Measurements from ENCODE around the gene ASIC3. TPM values are rescaled to one million over a fixed set of nuclear protein-coding genes. Genes with fewer than 3 reads are reported as not detected.

ASIC3 gene
- total and polyA plus RNA-seq, 2 of the 4 experiments (the other 2 are of a cell fraction) = 0.74 TPM; not detected in 1

GRCh38 chr7:151095828-151096475 is 47.6 kb downstream of the ASIC3 start:
- Histone ChIP-seq H2BK15ac (ENCODE audit: low read depth, low read length) (no peak overlapping the region), H3K4me2 (ENCODE audit: low read depth, low read length) (no peak overlapping the region), H3K9ac (ENCODE audit: low read depth, low read length) (no peak overlapping the region), H2BK120ac (ENCODE audit: low read depth, low read length) (no peak overlapping the region), H3K4ac (ENCODE audit: low read depth, low read length) (no peak overlapping the region), H3K4me1 (ENCODE audit: control insufficient read depth, insufficient read depth, low read length) (peaks cover 9% of the 10 kb centered on the region), H4K20me1 (ENCODE audit: insufficient read depth, low read length) (peaks cover 92% of the 10 kb centered on the region), H3K27ac (ENCODE audit: insufficient read depth, low read length) (no peak overlapping the region), H3K18ac (ENCODE audit: low read depth, low read length) (no peak overlapping the region), H3K9me1 (ENCODE audit: insufficient read depth, low read length) (peaks cover 12% of the 10 kb centered on the region; the same call in 1 of the 2 replicates), H3K27me3 (ENCODE audit: control insufficient read depth, insufficient read depth, low read length) (no peaks in the 10 kb centered on the region), H2AK5ac (ENCODE audit: low read depth, low read length) (no peak overlapping the region; the same call in 1 of the 2 replicates), H3K4me3 (ENCODE audit: insufficient read depth, low read depth, low read length) (no peak overlapping the region), H2BK20ac (ENCODE audit: low read depth, low read length) (no peak overlapping the region), H2AFZ (replicated peaks; ENCODE audit: low read length, poor library complexity) (peak overlapping the region; percentile 41), H4K91ac (ENCODE audit: insufficient read depth, low read depth, low read length) (no peak overlapping the region), H4K5ac (ENCODE audit: low read depth, low read length) (no peak overlapping the region), H3K9me3 (ENCODE audit: control insufficient read depth, insufficient read depth, low read length) (no peaks in the 10 kb centered on the region), H3K79me1 (ENCODE audit: low read depth in 1 of 2, low read length in 2 of 2) (peaks cover 6 to 87% of the 10 kb centered on the region in 2 experiments; a peak in 3 of 4 replicates), H4K8ac (ENCODE audit: low read depth in 2 of 2, low read length in 2 of 2) (no peak overlapping the region), H2AK9ac (replicated peaks; ENCODE audit: low read depth, low read length, poor library complexity) (no peak overlapping the region), H3K56ac (ENCODE audit: extremely low read depth, insufficient read depth, low read length) (no peak overlapping the region), H3K23ac (ENCODE audit: low read depth, low read length) (no peak overlapping the region), H3K36me3 (ENCODE audit: control insufficient read depth, insufficient read depth, low read length) (peaks cover 11% of the 10 kb centered on the region; the same call in 1 of the 2 replicates), H3K14ac (replicated peaks; ENCODE audit: low read depth, low read length) (no peak overlapping the region), H2BK5ac (ENCODE audit: low read depth, low read length, poor library complexity, severe bottlenecking) (no peak overlapping the region)
- intact Hi-C loops (cut with micrococcal nuclease) (no loop called here), in situ Hi-C loops (cut with MboI; ENCODE audit: low sequenced_read_pairs) (no loop called here), dilution Hi-C loops (cut with HindIII; ENCODE audit: low sequenced_read_pairs, unreplicated experiment) (no loop called here)
- ChIA-PET POLR2A (ENCODE audit: unreplicated experiment) (no interaction called here), CTCF (no interaction called here)
- DNase-seq (no peak), ATAC-seq (ENCODE audit: low read depth) (no peak)
- TF ChIP-seq POLR2A (IDR thresholded peaks at IDR 0.05; ENCODE audit: low read depth, low read length) (no peak), BHLHE40 (IDR thresholded peaks at IDR 0.05; ENCODE audit: low read depth, low read length) (peak; percentile 82)
- 87% methylated on average over 9 of the region's 17 CpGs; no CpG with 5 or more reads in 1 of the 2 experiments for WGBS, 2 experiments (ENCODE audit: extremely low coverage in 2 of 2, insufficient read length in 1 of 2)
- BruUV-seq (replicated peaks) = no TSS peak

Measured in IMR-90 (cell line).